Measurements from ENCODE around the gene QRICH1.

Gene QRICH1

GRCh38 chr3:49112262-49112661 is 18.4 kb upstream of the QRICH1 start:
- DNase-seq: no peak

GRCh38 chr3:49111347-49111746 is 17.5 kb upstream of the QRICH1 start:
- DNase-seq: no peak

GRCh38 chr3:49110780-49111179 is 16.9 kb upstream of the QRICH1 start:
- no peak for DNase-seq

DNA sequence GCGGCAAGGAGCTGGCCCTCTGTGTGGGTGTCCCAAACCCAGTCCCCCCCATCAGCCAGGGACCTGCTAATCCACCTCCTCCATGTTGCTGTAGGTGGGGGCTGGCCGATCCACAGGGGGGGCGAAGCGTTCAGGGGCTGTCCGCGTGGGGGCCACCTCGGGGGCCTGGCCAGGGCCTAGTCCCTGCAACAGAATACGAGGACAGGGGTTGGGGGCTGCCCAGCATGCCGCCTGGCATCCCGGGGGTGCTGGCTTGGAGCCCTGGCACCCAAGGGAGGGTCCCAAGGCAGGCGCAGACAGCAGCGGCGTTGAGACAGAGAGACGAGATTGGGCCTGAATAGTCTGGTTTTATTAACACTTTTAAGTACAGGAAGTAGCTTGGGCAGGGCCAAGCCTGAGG is 14.5 kb upstream of the QRICH1 start:
- no peak for DNase-seq

- peak; percentile 94 for DNase-seq
Observed at GRCh38 chr3:49104427-49105291, 10.8 kb upstream of the QRICH1 start, which contains the start of gene QARS1. Gene QARS1 (minus strand): TSS chr3:49104757. CDS start chr3:49104733, 24 bp downstream.

GRCh38 chr3:49104052-49104426 is 10.2 kb upstream of the QRICH1 start:
- DNase-seq: no peak

GRCh38 chr3:49100046-49100615 is 6.3 kb upstream of the QRICH1 start:
- no peak for DNase-seq

DNA sequence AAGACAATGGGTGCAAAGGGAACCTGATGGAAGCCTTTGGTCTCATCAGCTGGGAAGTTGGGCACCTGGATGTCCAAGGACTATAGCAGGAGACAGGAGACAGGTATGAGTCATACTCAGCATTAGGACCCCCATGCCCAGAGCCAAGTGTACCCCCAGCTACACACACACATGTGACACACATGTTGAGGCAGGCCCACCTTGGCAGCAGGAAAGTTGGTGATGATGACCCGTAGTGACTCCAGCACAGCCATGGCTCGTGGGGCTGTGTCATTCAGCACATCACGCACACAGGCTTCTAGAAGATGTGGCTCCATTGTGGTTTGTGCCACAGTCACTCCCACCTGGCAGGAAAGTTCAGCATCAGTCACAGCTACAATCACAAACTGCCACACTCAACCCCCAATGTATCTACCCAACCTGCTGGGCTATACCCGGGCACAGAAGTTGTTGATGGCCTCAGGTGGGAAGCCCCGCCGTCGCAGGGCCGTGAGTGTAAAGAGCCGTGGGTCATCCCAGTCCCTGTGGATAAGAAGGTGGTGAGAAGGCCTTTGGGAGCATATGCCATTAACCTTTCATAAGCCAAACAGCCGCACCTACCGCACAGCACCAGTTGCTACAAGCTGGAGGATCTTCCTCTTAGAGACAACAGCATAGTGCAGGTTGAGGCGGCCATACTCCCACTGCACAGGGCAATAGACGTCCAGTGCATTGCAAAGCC is 5.2 kb upstream of the QRICH1 start:
- no peak for DNase-seq

GRCh38 chr3:49098429-49098828 is 4.6 kb upstream of the QRICH1 start:
- DNase-seq: peak; percentile 28

DNA sequence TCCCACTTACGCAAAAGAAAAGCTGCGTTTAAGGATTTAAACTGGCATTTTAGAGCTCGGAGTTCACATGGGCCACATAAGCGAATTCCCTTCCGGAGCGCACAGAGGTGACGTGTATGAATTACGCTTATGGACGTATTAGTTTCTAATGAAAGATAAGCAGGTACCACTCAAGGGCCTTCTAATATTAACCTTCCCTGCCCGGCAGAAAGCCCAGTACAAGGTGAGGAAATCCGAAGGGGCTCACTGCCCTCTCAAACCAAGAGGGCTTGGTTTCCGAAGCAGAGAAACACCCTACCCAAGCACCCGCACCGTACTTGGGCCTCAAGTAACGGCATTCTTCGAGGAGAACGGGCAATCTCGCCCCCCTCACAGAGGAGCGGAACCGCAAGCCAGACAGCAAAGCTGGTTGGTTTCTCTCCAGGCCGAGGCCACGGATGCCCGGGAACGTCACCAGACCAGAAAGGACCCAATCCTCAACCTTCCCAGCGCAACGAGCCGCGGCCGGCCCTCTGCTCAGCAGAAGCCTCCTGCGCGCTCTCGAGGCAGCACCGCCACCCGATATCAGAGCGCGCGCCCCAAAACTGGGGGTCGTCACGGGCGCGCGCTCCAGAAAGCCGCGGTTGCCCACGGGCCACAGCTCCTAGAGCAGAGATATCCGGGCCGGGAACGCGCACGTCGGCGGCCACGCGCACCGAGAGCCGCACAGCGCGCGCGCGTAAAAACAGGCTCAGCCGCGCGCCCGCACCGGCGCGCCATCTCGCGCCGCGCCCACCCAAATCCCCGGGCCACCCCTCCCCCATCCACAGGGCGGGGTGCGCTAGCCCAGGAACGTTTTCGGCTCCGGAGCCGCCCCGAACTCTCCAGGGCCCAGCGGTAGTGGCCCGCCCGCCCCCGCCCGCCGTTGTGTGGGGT is 676 bp downstream of the QRICH1 start:
- peak; percentile 80 for DNase-seq

- DNase-seq: no peak
Observed at GRCh38 chr3:49081429-49081828, 12.4 kb downstream of the QRICH1 start.

- no peak for DNase-seq
Observed at GRCh38 chr3:49079270-49079669, 14.6 kb downstream of the QRICH1 start.

GRCh38 chr3:49076646-49077045 is 17.2 kb downstream of the QRICH1 start:
- no peak for DNase-seq

GRCh38 chr3:49076116-49076515 is 17.8 kb downstream of the QRICH1 start:
- DNase-seq: no peak

DNA sequence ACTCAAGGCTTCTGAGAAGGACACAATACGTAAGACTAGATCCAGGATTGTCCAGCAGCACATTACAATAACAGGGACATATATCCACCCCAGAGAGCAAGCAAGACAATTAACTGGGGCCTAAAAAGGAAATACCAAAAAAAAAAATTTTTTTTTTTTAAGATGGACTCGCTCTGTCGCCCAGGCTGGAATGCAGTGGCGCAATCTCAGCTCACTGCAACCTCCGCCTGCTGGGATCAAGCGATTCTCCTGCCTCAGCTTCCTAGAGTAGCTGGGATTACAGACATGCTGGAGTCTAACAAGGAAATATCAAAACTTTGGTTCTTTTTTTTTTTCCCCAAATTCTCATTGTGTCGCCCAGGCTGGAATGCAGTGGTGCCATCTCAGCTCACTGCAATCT is 35.9 kb downstream of the QRICH1 start:
- DNase-seq: no peak

DNA sequence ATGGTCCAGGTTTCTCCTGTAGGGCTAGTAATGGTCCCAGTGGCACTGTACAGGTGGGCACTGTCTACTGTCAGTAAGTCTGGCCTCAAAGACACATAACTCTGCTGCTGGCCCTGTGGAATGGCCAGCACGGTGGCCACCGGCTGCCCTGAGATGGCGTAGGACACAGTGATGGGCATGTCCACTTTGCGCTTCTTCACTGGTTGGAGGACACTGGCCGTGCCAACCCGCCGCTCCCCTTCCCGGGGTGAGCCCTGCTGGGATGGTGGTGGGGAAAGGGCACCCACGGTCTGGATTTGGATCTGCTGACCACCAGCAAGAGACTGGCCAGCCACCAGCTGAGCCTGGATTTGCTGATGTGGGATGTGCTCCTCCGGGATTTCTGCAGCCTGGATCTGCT is 36.6 kb downstream of the QRICH1 start:
- DNase-seq: no peak

DNA sequence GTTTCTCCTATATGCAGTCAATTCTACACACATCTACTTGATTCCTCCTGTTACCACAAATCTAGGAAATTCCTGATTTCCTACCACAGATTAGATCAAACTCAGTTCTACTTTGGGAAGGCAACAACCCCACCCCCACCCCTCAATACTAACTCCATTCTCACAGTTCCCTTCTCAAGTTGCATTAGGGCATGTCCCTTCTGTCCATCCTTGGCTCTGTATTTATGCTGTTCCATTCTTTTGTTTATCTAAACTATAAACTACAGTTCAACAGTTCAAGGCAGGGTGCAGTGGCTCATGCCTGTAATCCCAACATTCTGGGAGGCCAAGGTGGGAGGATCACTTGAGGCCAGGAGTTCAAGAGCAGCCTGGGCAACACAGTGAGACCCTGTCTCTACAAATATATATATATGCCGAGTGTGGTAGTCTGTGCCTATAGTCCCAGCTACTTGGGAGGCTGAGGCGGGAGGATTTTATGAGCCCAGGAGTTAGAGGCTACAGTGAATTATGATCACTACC is 39.5 kb downstream of the QRICH1 start:
- DNase-seq: no peak

DNA sequence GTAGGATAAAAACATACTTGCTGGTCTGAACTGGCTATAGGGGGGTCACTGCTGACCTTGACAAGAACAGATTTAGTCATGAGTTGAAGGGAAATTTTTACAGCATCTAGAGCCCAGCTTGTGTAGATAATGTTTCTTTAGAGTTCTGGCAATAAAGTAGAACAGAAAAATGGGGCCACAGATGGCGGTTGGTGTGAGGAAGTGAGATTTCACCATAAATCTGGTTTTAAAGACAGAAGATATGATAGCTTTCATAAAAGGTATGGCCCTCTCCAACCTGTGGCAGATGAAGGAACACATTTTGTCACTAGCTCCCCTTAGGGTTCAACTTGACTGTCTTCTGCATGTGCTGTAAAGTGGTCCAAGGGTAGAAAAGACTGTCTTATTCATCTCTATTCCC is 40.3 kb downstream of the QRICH1 start:
- DNase-seq: no peak

- no peak for DNase-seq
Observed at GRCh38 chr3:49035281-49035680, 58.6 kb downstream of the QRICH1 start.

DNA sequence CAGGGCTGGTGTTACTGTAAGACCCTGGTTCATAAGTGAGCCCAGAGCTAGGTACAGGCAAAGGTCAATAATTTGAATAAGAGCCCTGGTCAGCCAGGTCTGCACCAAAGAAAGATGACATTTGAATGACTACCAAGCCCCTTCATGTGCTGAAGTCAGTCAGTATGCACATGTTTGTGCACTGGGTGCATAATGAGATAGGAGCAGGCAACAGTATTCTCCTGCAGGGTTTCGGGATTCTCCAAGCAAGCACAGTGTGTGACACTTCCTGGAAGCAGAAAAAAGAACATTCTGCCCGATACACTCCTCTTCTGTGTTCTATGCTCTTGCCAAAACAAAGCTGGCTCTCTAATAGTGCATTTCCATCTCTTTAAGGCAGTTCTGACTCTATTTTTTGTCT is 59.2 kb downstream of the QRICH1 start:
- DNase-seq: no peak

DNA sequence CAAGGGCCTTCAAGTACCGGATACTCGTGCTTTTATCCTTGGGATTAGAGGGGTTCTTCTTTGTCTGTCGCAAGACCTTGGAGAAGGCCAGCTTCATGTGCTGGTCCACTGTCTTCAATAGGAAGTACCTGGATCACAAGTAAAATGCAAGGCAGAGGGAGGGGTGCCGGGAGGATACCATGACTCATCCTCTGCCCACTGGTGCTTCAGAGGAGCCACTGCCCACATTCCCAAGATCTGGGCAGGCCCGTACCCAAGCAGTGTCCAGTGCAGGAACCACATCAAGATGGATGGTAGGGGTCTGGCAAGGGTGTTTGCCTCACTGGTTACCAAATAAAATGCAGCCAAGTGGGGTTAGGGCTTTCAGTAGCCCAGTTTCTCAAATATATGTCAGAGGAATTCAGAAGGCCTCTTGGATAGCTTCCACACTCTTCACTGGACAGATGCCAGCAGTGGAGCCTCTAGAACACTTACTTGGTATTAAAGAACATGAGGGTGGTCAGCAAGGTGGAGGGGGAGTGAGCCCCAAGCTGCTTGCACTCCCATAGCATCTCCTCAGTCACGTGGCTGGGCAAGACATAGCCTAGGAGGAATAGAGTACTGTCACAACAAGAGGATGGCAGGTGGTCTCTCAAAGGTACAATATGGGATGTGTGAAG is 61.1 kb downstream of the QRICH1 start:
- DNase-seq: no peak

- no peak for DNase-seq
Observed at GRCh38 chr3:49030321-49030720, 63.5 kb downstream of the QRICH1 start.

Data from fibroblast of skin of right biceps (primary cell).